ENCODE measurements around the gene POLDIP2. TPM values are rescaled to one million over a fixed set of nuclear protein-coding genes. Genes with fewer than 3 reads are reported as not detected.

POLDIP2 gene
- total and polyA plus RNA-seq, 9 of the 15 experiments (the other 6 are each of a cell fraction or from before 2014, with no cell fraction given) = 22.0 to 137 (median 104) TPM

- TF ChIP-seq ZFPM2 (CRISPR knock-in tag; IDR thresholded peaks at IDR 0.05) (peak; percentile 66; the same call in 1 of the 2 replicates), NR2C2 (CRISPR knock-in tag; IDR thresholded peaks at IDR 0.05) (no peak), NR2C2 (tag; IDR thresholded peaks at IDR 0.05) (peak; percentile 96), KLF1 (tag; IDR thresholded peaks at IDR 0.05) (peak; percentile 55; the same call in 1 of the 2 replicates), SIRT6 (IDR thresholded peaks at IDR 0.05; ENCODE audit: low read depth, low read length) (no peak), JUNB (CRISPR knock-in tag; conservative IDR thresholded peaks at IDR 0.05) (no peak), TRIM24 (IDR thresholded peaks at IDR 0.05) (peak in 1 of 2 experiments; percentile 85; a peak in 2 of 4 replicates), FOXP4 (CRISPR knock-in tag; IDR thresholded peaks at IDR 0.05; ENCODE audit: borderline replicate concordance) (no peak), CBX1 (IDR thresholded peaks at IDR 0.05; ENCODE audit: low read depth) (peak; percentile 35; the same call in 1 of the 2 replicates), FOXM1 (IDR thresholded peaks at IDR 0.05; ENCODE audit: low read depth) (no peak), FOXM1 (CRISPR knock-in tag; IDR thresholded peaks at IDR 0.05; ENCODE audit: low read depth) (0 out of 2 replicates have a peak, but pooled peaks have one; percentile 23), THAP7 (CRISPR knock-in tag; IDR thresholded peaks at IDR 0.05) (0 out of 2 replicates have a peak, but pooled peaks have one; percentile 17), ATF3 (IDR thresholded peaks at IDR 0.05) (no peak), ATF3 (CRISPR knock-in tag; conservative IDR thresholded peaks at IDR 0.05) (no peak), SMAD3 (CRISPR knock-in tag; conservative IDR thresholded peaks at IDR 0.05) (no peak), U2AF1 (optimal IDR thresholded peaks at IDR 0.05; ENCODE audit: low read depth, low read length) (peak; percentile 77), ZNF274 (IDR thresholded peaks at IDR 0.05; ENCODE audit: borderline replicate concordance, low read depth, low read length) (no peak), MEF2A (IDR thresholded peaks at IDR 0.05; ENCODE audit: control insufficient read depth, low read depth, low read length) (no peak)
Observed at GRCh38 chr17:28357061-28357900, at the start of gene POLDIP2 (continued).

All from K562 (cell line).